Renal cortex interstitium (tissue), 11 donors: ENCODE data around the gene BABAM1. TPM values are rescaled to one million over a fixed set of nuclear protein-coding genes. Genes with fewer than 3 reads are reported as not detected.

ENCODE experiments used
- DNase-seq, 11 donors: peaks; one replicate each; pipeline ENCODE4 v3.0.0-alpha.2; 2013; ENCODE audit warnings: low read depth in 9 of 11, low spot score in 4 of 11; ENCODE audit errors: extremely low read depth in 1 of 11
- polyA plus RNA-seq, 3 donors: library from polyadenylated mRNA; unstranded; fragments of 120-200 nt; gene quantifications; one replicate each; pipeline ENCODE4 v1.2.1, GENCODE V29; 2013; ENCODE audit not compliant: insufficient read length in 3 of 3

BABAM1 gene
- polyA plus RNA-seq, 3 donors = 97.0 to 111 (median 107) TPM

GRCh38 chr19:17237747-17238706 is 29.2 kb upstream of the BABAM1 start:
- DNase-seq = no peak

GRCh38 chr19:17240062-17240752 is 27.0 kb upstream of the BABAM1 start:
- DNase-seq = no peak

GRCh38 chr19:17240826-17241399 is 26.3 kb upstream of the BABAM1 start:
- DNase-seq = no peak

GRCh38 chr19:17242431-17243208 is 24.6 kb upstream of the BABAM1 start:
- no peak for DNase-seq

GRCh38 chr19:17243211-17243829 is 23.9 kb upstream of the BABAM1 start:
- no peak for DNase-seq

GRCh38 chr19:17243830-17244617 is 23.2 kb upstream of the BABAM1 start:
- DNase-seq = no peak

- no peak for DNase-seq
These were observed 22.4 kb upstream of the BABAM1 start for GRCh38 chr19:17244618-17245534.

GRCh38 chr19:17245535-17245984 is 21.7 kb upstream of the BABAM1 start, which contains the start of gene NR2F6:
Gene NR2F6, minus strand, starts transcription at chr19:17245919. Its CDS starts 699 bp downstream, at chr19:17245220.
- no peak for DNase-seq

GRCh38 chr19:17246681-17247425 is 20.4 kb upstream of the BABAM1 start:
- no peak for DNase-seq

- DNase-seq = no peak
These were observed 19.0 kb upstream of the BABAM1 start for GRCh38 chr19:17248011-17248776.

- no peak for DNase-seq
These were observed 17.2 kb upstream of the BABAM1 start for GRCh38 chr19:17249887-17250548.

GRCh38 chr19:17254636-17255035 is 12.6 kb upstream of the BABAM1 start:
- DNase-seq = no peak

GRCh38 chr19:17255150-17255621 is 12.1 kb upstream of the BABAM1 start:
- no peak for DNase-seq

GRCh38 chr19:17256130-17256529 is 11.1 kb upstream of the BABAM1 start:
- DNase-seq = no peak
